Fibroblast of upper back skin (primary cell): Measurements from ENCODE around the gene TUBB4B.
A peak's percentile ranks its signal among the peaks of the same experiment; 100 is the strongest.
"Not testable (repeated sequence)": the region's sequence is repeated elsewhere in the genome, so short reads cannot be mapped to it uniquely, and the experiment has no call there.

ENCODE experiments used
- DNase-seq: peaks from one replicate; pipeline ENCODE4 v3.0.0-alpha.2; 2013

TUBB4B gene

GRCh38 chr9:137237759-137238726 is 3.0 kb upstream of the TUBB4B start:
- DNase-seq, result no peak

GRCh38 chr9:137239541-137240200 is 1.4 kb upstream of the TUBB4B start:
- DNase-seq, result not testable (repeated sequence)

- peak; percentile 54 for DNase-seq
These were observed 708 bp upstream of the TUBB4B start for GRCh38 chr9:137240318-137240840.

- peak; percentile 33 for DNase-seq
These were observed 592 bp downstream of the TUBB4B start for GRCh38 chr9:137241490-137242268.

GRCh38 chr9:137242269-137243203 is 1.4 kb downstream of the TUBB4B start:
- DNase-seq, result no peak

GRCh38 chr9:137243266-137243625 is 2.2 kb downstream of the TUBB4B start:
- not testable (repeated sequence) for DNase-seq

- DNase-seq, result no peak
These were observed 2.8 kb downstream of the TUBB4B start for GRCh38 chr9:137243626-137244485.

- DNase-seq, result no peak
These were observed 3.7 kb downstream of the TUBB4B start for GRCh38 chr9:137244486-137245449.

- no peak for DNase-seq
These were observed 4.6 kb downstream of the TUBB4B start for GRCh38 chr9:137245450-137246421.

GRCh38 chr9:137247135-137247915 is 6.2 kb downstream of the TUBB4B start:
- no peak for DNase-seq

GRCh38 chr9:137247916-137248175 is 6.8 kb downstream of the TUBB4B start:
- no peak for DNase-seq

- no peak for DNase-seq
These were observed 9.5 kb downstream of the TUBB4B start for GRCh38 chr9:137250329-137251193.

GRCh38 chr9:137251194-137251461 is 10.0 kb downstream of the TUBB4B start, which contains the start of gene STPG3:
Gene STPG3 (plus strand): TSS chr9:137251286. CDS start chr9:137251287, 1 bp downstream.
- no peak for DNase-seq

- DNase-seq, result no peak
These were observed 10.6 kb downstream of the TUBB4B start for GRCh38 chr9:137251490-137252268.

GRCh38 chr9:137252555-137253506 is 11.7 kb downstream of the TUBB4B start:
- DNase-seq, result no peak
